ENCODE measurements around the gene RECQL5.

The RECQL5 gene

DNA sequence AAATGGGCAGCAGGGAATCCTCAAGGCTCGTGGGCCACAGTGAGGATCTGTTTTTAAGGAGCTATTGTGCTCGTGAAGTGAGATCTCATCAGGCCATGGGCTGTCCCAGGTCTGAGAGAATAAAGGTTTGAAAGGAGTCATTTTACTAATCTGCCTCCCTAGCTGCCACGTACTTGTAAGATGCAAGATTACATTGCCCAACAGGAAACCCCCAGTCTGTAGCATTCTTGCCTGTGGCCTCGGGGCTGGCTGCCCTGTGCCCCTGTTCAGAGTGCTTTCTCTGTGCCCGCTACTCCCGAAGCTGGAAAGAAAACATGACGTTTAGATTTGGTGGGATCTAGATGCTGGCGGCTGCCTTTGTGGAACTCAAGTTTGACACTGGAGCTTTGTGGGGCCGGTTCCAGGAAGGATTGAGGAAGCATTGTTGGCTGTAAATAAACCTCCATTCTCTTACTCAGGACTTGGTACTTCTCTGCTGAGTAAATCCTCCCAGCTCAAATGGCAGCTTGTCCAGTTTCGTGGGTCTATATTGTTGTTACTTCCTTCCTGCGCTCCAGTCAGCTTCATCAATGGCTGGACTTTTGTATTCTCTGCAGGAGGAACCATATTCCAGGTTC, 21.4 kb upstream of the RECQL5 start:
- in situ Hi-C loops (cut with MboI; ENCODE audit: low sequenced_read_pairs) = no loop called here

DNA sequence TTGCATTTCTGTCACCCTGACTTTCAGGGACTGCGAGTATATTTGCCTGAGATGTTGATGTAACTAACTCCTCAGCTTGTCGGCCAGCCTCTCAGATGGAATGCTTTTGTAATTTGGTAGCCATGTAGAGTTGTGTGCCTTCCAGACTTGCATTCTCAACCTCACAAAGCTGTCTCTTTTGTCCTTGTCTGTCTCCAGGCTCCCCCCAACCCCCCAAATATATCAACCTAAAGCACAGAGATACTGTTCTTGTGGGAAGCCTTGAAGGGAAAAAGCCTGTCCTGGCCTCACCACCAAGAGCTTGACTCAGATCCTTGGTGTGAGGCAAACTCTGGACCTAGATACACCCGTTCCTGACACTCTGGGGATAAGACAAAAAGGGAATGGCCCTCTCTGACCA, 18.5 kb upstream of the RECQL5 start:
- in situ Hi-C loops (cut with MboI; ENCODE audit: low sequenced_read_pairs) = no loop called here

DNA sequence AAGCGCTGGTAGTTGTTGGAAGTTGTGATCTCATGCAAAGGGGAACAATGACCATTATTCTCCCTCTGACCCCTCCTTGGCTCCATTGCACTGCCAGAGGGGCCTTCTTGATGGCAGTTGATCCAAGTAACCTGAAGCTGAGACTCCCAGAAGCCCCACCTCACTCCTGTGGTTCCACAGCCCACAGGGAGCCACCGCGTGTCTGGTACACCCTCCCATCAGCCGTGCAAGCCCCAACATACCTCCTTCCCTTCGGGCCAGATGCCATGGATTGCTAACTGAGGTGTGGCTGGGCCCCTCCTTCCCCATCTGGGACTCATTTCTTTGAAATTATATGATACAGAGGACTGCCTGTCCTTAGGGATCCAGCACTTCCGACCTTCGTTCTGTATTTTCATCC, 18.0 kb upstream of the RECQL5 start:
- in situ Hi-C loops (cut with MboI; ENCODE audit: low sequenced_read_pairs) = no loop called here

DNA sequence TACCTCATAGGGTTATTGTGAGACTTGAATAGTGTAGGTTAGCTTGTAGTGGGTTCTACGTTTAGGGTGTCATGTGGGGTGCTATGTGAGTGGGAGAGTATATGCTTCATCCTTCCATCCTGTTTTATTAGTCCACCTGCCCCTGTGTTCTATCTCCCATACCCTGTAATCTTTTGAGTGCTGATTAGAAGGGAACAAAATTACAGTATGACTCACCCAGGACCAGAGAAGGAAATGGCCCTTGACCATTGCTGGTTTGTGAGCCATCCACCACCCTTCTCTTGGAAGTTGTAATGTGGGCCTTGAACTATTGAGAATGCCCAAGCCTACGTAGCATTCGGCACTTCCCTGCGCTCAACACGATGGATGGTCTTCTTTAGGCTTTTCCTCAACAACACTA, 17.3 kb upstream of the RECQL5 start:
- in situ Hi-C loops (cut with MboI; ENCODE audit: low sequenced_read_pairs) = no loop called here

- in situ Hi-C loops (cut with MboI; ENCODE audit: low sequenced_read_pairs) = no loop called here
Measured at GRCh38 chr17:75683583-75683982, 16.6 kb upstream of the RECQL5 start.

GRCh38 chr17:75681289-75681688, 14.3 kb upstream of the RECQL5 start:
- in situ Hi-C loops (cut with MboI; ENCODE audit: low sequenced_read_pairs) = no loop called here

DNA sequence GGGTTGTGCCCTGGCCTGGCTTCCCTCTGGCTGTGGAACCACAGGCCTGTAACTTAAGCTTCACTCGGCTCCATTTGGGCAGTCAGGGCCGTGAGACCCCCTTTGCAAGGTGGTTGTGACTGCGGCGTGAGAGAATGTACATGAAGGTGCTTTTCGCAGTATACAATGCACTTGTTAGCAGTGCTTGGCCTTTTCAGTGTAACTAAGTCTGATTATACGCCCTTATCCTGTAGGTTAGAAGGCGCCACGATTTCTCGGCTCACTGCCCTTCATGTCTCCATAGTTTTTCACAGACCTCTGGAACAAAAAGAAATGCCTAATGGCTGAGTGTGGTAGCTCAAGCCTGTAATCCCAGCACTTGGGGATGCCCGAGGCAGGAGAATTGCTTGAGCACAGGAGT, 13.5 kb upstream of the RECQL5 start:
- in situ Hi-C loops (cut with MboI; ENCODE audit: low sequenced_read_pairs) = no loop called here

DNA sequence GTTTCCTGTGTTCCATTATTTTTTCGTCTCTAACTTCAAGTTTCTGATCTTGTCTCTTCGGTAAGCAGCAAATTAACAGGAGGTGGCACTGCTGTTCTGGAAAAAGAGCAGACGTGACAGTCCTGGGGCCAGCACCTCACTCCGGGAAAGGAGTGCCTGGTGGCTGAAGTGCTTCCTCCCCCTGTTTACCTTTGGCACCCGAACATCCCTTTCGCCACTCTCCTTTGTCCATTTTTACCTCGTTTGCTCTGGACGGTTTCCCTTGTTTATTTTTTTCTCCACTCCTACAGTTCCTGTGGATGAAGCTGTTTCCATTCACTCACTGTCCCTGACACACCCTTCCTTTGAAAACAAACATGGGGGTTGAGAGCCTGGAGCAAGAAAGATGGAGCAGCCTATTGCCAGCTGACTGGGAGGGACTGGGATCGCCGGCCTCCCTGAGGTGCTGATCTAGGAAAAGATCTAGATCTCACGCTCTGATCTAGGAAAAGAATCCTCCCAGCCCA, 12.8 kb upstream of the RECQL5 start:
- in situ Hi-C loops (cut with MboI; ENCODE audit: low sequenced_read_pairs) = no loop called here

DNA sequence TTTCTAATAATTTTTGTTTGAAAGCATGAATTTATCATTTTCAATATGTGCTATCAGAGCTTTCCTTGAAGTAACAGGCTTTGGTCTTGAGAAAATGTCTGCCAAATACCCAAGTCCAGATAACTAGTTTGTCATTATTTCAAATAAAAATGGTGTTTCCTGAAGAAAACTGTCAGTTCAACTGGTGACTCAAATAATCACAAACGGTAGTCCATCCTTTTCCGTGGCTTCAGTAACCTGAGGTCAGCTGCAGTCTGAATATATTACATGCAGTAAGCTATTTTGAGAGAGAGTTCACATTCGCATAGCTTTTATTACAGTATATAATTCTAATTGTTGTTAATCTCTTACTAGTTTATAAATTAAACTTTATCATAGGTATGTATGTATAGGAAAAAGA, 9.5 kb upstream of the RECQL5 start:
- in situ Hi-C loops (cut with MboI; ENCODE audit: low sequenced_read_pairs) = no loop called here

- in situ Hi-C loops (cut with MboI; ENCODE audit: low sequenced_read_pairs) = loop anchor here (5.0 kb wide), 1 partner anchor 74 kb away; no protein-coding TSS in a partner anchor
Measured at GRCh38 chr17:75673487-75673886, 6.5 kb upstream of the RECQL5 start.

GRCh38 chr17:75672011-75672410, 5.1 kb upstream of the RECQL5 start:
- in situ Hi-C loops (cut with MboI; ENCODE audit: low sequenced_read_pairs) = loop anchor here (5.0 kb wide), 1 partner anchor 75 kb away; no protein-coding TSS in a partner anchor

- in situ Hi-C loops (cut with MboI; ENCODE audit: low sequenced_read_pairs) = loop anchor here (5.0 kb wide), 1 partner anchor 76 kb away; no protein-coding TSS in a partner anchor
Measured at GRCh38 chr17:75670868-75671267, 3.9 kb upstream of the RECQL5 start.

GRCh38 chr17:75668489-75668888, 1.5 kb upstream of the RECQL5 start:
- in situ Hi-C loops (cut with MboI; ENCODE audit: low sequenced_read_pairs) = no loop called here

DNA sequence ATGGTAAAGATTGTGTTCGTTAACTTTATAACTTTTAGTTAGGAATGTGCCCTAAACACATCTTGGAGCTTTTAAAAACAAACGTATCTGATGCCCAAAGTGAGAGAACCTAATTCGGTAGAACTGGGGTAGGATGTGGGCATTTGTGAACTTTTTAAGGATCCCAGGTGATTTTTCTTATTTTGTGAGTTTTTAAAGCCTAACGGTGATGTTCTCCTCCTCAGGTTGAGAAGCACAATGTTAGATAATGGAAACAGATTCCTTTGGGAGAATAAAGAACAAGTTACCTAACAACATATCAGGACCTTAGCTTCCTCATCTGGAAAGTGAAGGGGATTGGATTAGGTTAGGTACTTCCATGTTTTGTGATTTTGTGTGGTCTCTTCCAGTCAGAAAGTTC, 871 bp upstream of the RECQL5 start:
- in situ Hi-C loops (cut with MboI; ENCODE audit: low sequenced_read_pairs) = no loop called here

DNA sequence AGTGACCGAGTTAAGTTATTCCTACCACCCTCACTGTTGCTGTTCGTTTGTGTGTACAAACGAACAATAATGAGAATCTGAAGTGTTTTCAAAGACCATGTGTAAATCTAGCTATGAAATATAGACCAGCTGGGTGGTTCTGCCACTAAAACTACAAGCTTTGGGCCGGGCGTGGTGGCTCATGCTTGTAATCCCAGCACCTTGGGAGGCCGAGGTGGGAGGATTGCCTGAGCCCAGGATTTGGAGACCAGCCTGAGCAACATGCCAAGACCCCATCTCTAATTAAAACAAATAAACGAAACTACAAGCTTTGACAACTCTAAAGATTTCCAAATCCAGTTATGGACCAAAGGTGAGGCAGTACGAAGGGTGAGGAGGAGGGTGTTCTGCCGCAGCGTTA, 973 bp downstream of the RECQL5 start:
- in situ Hi-C loops (cut with MboI; ENCODE audit: low sequenced_read_pairs) = no loop called here

GRCh38 chr17:75664099-75664549, 2.8 kb downstream of the RECQL5 start:
- in situ Hi-C loops (cut with MboI; ENCODE audit: low sequenced_read_pairs) = no loop called here

DNA sequence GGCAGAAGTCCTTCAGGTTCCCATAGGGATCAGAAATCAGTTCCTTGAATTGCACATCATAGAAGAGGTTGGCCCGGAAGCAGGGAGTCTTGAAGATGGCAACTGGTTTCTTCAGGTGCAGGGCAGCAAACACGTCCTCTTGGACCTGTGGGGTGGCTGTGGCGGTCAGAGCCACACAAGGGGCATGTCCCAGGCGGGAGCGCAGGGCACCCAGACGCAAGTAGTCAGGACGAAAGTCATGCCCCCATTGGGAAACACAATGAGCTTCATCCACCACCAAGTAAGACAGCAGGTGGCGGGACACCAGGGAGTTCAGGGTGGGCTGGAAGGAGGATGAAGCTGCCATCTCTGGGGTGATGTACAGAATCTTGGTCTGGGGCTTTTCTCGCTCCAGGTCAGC, 4.4 kb downstream of the RECQL5 start:
- in situ Hi-C loops (cut with MboI; ENCODE audit: low sequenced_read_pairs) = no loop called here

DNA sequence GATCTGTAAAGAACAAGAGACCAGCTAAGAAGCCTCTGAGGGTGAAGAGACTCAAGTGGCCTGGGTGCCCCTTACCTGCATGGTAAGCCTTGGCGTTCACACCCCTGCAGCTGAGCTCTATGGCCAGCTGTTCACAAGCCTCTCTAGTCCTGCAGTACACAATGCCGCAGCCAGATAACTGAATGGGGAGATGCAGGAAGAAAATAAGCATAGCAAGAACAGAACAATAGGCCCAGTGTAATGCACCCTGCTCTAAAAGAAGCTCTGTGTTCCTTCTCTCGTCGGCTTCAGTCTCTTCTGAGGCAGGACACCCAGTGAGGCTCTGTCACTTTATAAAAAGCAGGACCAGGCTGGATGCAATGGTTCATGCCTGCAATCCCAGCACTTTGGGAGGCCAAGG, 5.4 kb downstream of the RECQL5 start:
- in situ Hi-C loops (cut with MboI; ENCODE audit: low sequenced_read_pairs) = no loop called here

DNA sequence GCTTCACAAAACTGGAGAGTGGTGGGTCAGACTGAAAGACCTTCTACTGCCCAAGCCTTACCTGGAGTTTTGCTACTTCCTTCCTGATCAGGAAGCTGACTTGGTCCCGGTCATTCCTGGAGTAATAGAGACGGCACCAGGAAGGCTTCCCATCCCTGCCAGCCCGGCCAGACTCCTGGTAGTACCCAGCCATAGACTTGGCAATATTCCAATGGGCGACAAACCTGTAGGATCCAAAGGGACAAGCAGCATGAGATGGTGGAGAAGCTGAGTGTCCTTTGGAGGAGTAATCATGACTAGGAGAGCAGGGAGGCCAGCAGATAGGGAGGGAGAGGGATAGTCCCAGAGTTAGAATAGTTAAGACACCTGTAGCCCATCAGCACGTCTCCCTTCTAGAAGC, 8.7 kb downstream of the RECQL5 start:
- in situ Hi-C loops (cut with MboI; ENCODE audit: low sequenced_read_pairs) = no loop called here

GRCh38 chr17:75654176-75654575, 12.8 kb downstream of the RECQL5 start:
- in situ Hi-C loops (cut with MboI; ENCODE audit: low sequenced_read_pairs) = no loop called here

GRCh38 chr17:75652934-75653549, 13.9 kb downstream of the RECQL5 start:
- in situ Hi-C loops (cut with MboI; ENCODE audit: low sequenced_read_pairs) = no loop called here

GRCh38 chr17:75652341-75652740, 14.6 kb downstream of the RECQL5 start:
- in situ Hi-C loops (cut with MboI; ENCODE audit: low sequenced_read_pairs) = no loop called here

DNA sequence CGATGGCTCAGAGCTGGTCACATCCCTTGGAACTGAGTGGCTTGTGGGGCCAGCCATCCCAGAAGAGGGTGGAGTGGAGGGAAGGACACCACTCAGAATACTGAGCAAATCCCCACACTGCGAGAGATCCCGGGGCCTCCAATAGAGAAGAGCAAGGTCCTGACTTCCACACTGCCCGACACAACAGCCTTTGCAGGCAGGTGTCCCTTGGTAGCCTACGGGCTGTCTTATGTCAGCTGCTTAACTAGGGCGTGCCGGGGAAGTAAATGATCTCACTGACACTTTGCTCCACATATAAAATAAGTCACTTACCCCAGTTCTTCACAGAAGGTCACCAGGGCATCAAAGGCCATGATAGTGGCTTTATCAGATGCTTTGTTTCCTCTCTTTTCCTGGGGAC, 16.1 kb downstream of the RECQL5 start:
- in situ Hi-C loops (cut with MboI; ENCODE audit: low sequenced_read_pairs) = no loop called here

Data from HL-60/S4 (cell line).